M059J (cell line): Measurements from ENCODE around the gene GATAD2A. TPM values are rescaled to one million over a fixed set of nuclear protein-coding genes. Genes with fewer than 3 reads are reported as not detected.

Source experiments
- total RNA-seq: library from RNA; depleted of rRNA; stranded (reverse); fragments of >200 nt; shearing (Covaris generic); gene quantifications from 2 replicates; pipeline ENCODE4 v1.2.3, GENCODE V29; 2014; rRNA removed

The GATAD2A gene
- total RNA-seq, 1 experiment from 2014 or later, result 48.7 TPM

Other genes with a start within 250 kb of the GATAD2A start
- gene MEF2B, start 235.4 kb upstream of the GATAD2A start, total RNA-seq, result 0.25 and 0.94 TPM in 2 replicates
- 10.3 and 17.0 TPM in 2 replicates for gene BORCS8, start 213.5 kb upstream of the GATAD2A start, total RNA-seq
- 110 and 115 TPM in 2 replicates for gene RFXANK, start 213.4 kb upstream of the GATAD2A start, total RNA-seq
- gene NR2C2AP, start 202.3 kb upstream of the GATAD2A start, total RNA-seq, result 22.6 and 29.4 TPM in 2 replicates
- gene NCAN, start 193.7 kb upstream of the GATAD2A start, total RNA-seq, result not detected in 2 replicates
- gene TM6SF2, start 132.4 kb upstream of the GATAD2A start, total RNA-seq, result not detected in 2 replicates
- gene SUGP1, start 85.2 kb upstream of the GATAD2A start, total RNA-seq, result 22.3 and 23.4 TPM in 2 replicates
- 30.2 and 31.1 TPM in 2 replicates for gene MAU2, start 84.8 kb upstream of the GATAD2A start, total RNA-seq
- gene TSSK6, start 109.9 kb downstream of the GATAD2A start, total RNA-seq, result 0.07 and 2.1 TPM in 2 replicates
- gene NDUFA13, start 110.5 kb downstream of the GATAD2A start, total RNA-seq, result 84.9 and 205 TPM in 2 replicates
- 0.12 TPM in 1 of 2 replicates, not detected in the other for gene YJEFN3, start 123.2 kb downstream of the GATAD2A start, total RNA-seq
- gene CILP2, start 132.6 kb downstream of the GATAD2A start, total RNA-seq, result 0.22 and 0.99 TPM in 2 replicates
- gene PBX4, start 213.0 kb downstream of the GATAD2A start, total RNA-seq, result 0.54 and 0.94 TPM in 2 replicates
- gene LPAR2, start 222.5 kb downstream of the GATAD2A start, total RNA-seq, result 5.0 and 7.7 TPM in 2 replicates
- gene GMIP, start 238.0 kb downstream of the GATAD2A start, total RNA-seq, result 9.5 and 12.4 TPM in 2 replicates